ENCODE measurements around the gene PAX4. TPM values are rescaled to one million over a fixed set of nuclear protein-coding genes. Genes with fewer than 3 reads are reported as not detected.

Gene PAX4
- total RNA-seq, 1 donor from 2014 or later, result not detected

- H3K27ac ChIP-seq, result no peak within 1 kb of the TSS
Observed at GRCh38 chr7:127585044-127585953, 32.6 kb downstream of the PAX4 start, which contains the start of gene GCC1. Gene GCC1 (minus strand): TSS chr7:127585596. CDS start chr7:127585182, 414 bp downstream.

GRCh38 chr7:127584648-127585043 is 33.3 kb downstream of the PAX4 start:
- Mint-ChIP-seq H3K27me3 (ENCODE audit: insufficient read depth, low read depth) (peaks cover 4% of the 10 kb centered on the region), H3K4me3 (peak overlapping the region; percentile 93), H3K36me3 (peaks cover 13% of the 10 kb centered on the region), H3K27ac (no peak overlapping the region), H3K4me1 (peaks cover 24% of the 10 kb centered on the region), H3K9me3 (no peaks in the 10 kb centered on the region)
- Histone ChIP-seq H3K27ac (no peak overlapping the region), H3K4me1 (peaks cover 6% of the 10 kb centered on the region), H3K36me3 (no peaks in the 10 kb centered on the region), H2AFZ (replicated peaks) (no peak overlapping the region), H3K9ac (peak overlapping the region; percentile 84), H4K20me1 (ENCODE audit: low read depth) (peaks cover 30% of the 10 kb centered on the region), H3F3A (ENCODE audit: low read depth) (peaks cover 10% of the 10 kb centered on the region), H3K79me2 (ENCODE audit: low read depth) (peaks cover 33% of the 10 kb centered on the region), H3K9me3 (ENCODE audit: low read depth) (no peaks in the 10 kb centered on the region), H3K4me3 (peak overlapping the region; percentile 66), H3K27me3 (peaks cover 19% of the 10 kb centered on the region), H3K4me2 (peak overlapping the region; percentile 99)
- TF ChIP-seq EZH2phosphoT487 (IDR thresholded peaks at IDR 0.05) (no peak), CTCF (IDR thresholded peaks at IDR 0.05) (no peak), EZH2 (IDR thresholded peaks at IDR 0.05) (no peak)
- no peak for DNase-seq (ENCODE audit: low spot score)

More at GRCh38 chr7:127585044-127585953, 32.6 kb downstream of the PAX4 start, which contains the start of gene GCC1:
- Histone ChIP-seq H3K9me3 (ENCODE audit: low read depth) (no peaks in the 10 kb centered on the region), H3K79me2 (ENCODE audit: low read depth) (peaks cover 34% of the 10 kb centered on the region), H3K4me2 (peak within 1 kb of the TSS; percentile 99), H2AFZ (replicated peaks) (peak within 1 kb of the TSS; percentile 2), H4K20me1 (ENCODE audit: low read depth) (peaks cover 29% of the 10 kb centered on the region), H3K27me3 (peaks cover 19% of the 10 kb centered on the region), H3K36me3 (no peaks in the 10 kb centered on the region), H3K4me3 (peak within 1 kb of the TSS; percentile 66), H3K9ac (peak within 1 kb of the TSS; percentile 84), H3K4me1 (peaks cover 6% of the 10 kb centered on the region), H3F3A (ENCODE audit: low read depth) (peaks cover 10% of the 10 kb centered on the region)
- H3K36me3 Mint-ChIP-seq, result peaks cover 13% of the 10 kb centered on the region
- TF ChIP-seq EZH2 (IDR thresholded peaks at IDR 0.05), result peak; percentile 49
- no peak for TF ChIP-seq CTCF (IDR thresholded peaks at IDR 0.05)
- peak within 1 kb of the TSS; percentile 79 for H3K27ac Mint-ChIP-seq
- peaks cover 4% of the 10 kb centered on the region for H3K27me3 Mint-ChIP-seq (ENCODE audit: insufficient read depth, low read depth)
- peak; percentile 94 for DNase-seq (ENCODE audit: low spot score)
- H3K4me1 Mint-ChIP-seq, result peaks cover 28% of the 10 kb centered on the region
- H3K9me3 Mint-ChIP-seq, result no peaks in the 10 kb centered on the region
- peak within 1 kb of the TSS; percentile 93 for H3K4me3 Mint-ChIP-seq

- Histone ChIP-seq H3K27me3 (peaks cover 17% of the 10 kb centered on the region), H3K79me2 (ENCODE audit: low read depth) (peaks cover 21% of the 10 kb centered on the region), H3K9me3 (ENCODE audit: low read depth) (no peaks in the 10 kb centered on the region), H3K4me3 (no peak overlapping the region), H3F3A (ENCODE audit: low read depth) (peaks cover 4% of the 10 kb centered on the region), H2AFZ (replicated peaks) (no peak overlapping the region), H4K20me1 (ENCODE audit: low read depth) (peaks cover 22% of the 10 kb centered on the region), H3K27ac (no peak overlapping the region), H3K4me1 (peaks cover 6% of the 10 kb centered on the region), H3K36me3 (no peaks in the 10 kb centered on the region), H3K9ac (no peak overlapping the region), H3K4me2 (no peak overlapping the region)
- Mint-ChIP-seq H3K36me3 (peaks cover 11% of the 10 kb centered on the region), H3K9me3 (no peaks in the 10 kb centered on the region), H3K4me1 (peaks cover 18% of the 10 kb centered on the region), H3K27ac (no peak overlapping the region), H3K4me3 (no peak overlapping the region), H3K27me3 (ENCODE audit: insufficient read depth, low read depth) (peaks cover 3% of the 10 kb centered on the region)
- no peak for DNase-seq (ENCODE audit: low spot score)
- no peak for TF ChIP-seq EZH2 (IDR thresholded peaks at IDR 0.05)
- no peak for TF ChIP-seq CTCF (IDR thresholded peaks at IDR 0.05)
Observed at GRCh38 chr7:127582361-127582760, 35.6 kb downstream of the PAX4 start.

Measured in neural progenitor cell (in vitro differentiated cells).